Adipocyte (in vitro differentiated cells): ENCODE results near the gene MIDN.
A peak's percentile ranks its signal among the peaks of the same experiment; 100 is the strongest.

Experiments
- DNase-seq: peaks from one replicate; pipeline ENCODE4 v3.0.0-alpha.2; 2015; ENCODE audit warnings: low read depth
- H3K27me3 ChIP-seq: replicated peaks from 2 replicates; pipeline ENCODE4 v1.7.0; 2013; ENCODE audit warnings: mild to moderate bottlenecking, low read length, moderate library complexity; ENCODE audit not compliant: control insufficient read depth, insufficient read depth
- H3K36me3 ChIP-seq: 2 replicates; pipeline ENCODE4 v1.7.0; 2013; ENCODE audit warnings: low read length, mild to moderate bottlenecking, moderate library complexity; ENCODE audit not compliant: control insufficient read depth, insufficient read depth, severe bottlenecking
- H3K4me1 ChIP-seq: 2 replicates; pipeline ENCODE4 v1.7.0; 2013; ENCODE audit warnings: mild to moderate bottlenecking, low read length, moderate library complexity; ENCODE audit not compliant: control insufficient read depth, insufficient read depth
- H3K4me3 ChIP-seq: 2 replicates; pipeline ENCODE4 v1.7.0; 2013; ENCODE audit warnings: mild to moderate bottlenecking, low read length, moderate library complexity
- H3K9ac ChIP-seq: 2 replicates; pipeline ENCODE4 v1.7.0; 2013; ENCODE audit warnings: mild to moderate bottlenecking, low read length, moderate library complexity
- H3K9me3 ChIP-seq: 2 replicates; pipeline ENCODE4 v1.7.0; 2013; ENCODE audit warnings: mild to moderate bottlenecking, low read length, moderate library complexity; ENCODE audit not compliant: control insufficient read depth

Gene MIDN

GRCh38 chr19:1214299-1214861, 34.0 kb upstream of the MIDN start:
- DNase-seq = no peak
- Histone ChIP-seq H3K27me3 (no peaks in the 10 kb centered on the region), H3K9ac (peak overlapping the region; percentile 36), H3K9me3 (no peaks in the 10 kb centered on the region), H3K36me3 (peaks cover 12% of the 10 kb centered on the region), H3K4me1 (peaks cover 41% of the 10 kb centered on the region), H3K4me3 (no peak overlapping the region)

- DNase-seq = no peak
- Histone ChIP-seq H3K4me3 (no peak overlapping the region), H3K4me1 (peaks cover 35% of the 10 kb centered on the region), H3K36me3 (peaks cover 14% of the 10 kb centered on the region), H3K9ac (peak overlapping the region; percentile 36), H3K27me3 (no peaks in the 10 kb centered on the region), H3K9me3 (no peaks in the 10 kb centered on the region)
Observed at GRCh38 chr19:1214862-1215731, 33.3 kb upstream of the MIDN start.

GRCh38 chr19:1216756-1217155, 31.6 kb upstream of the MIDN start:
- Histone ChIP-seq H3K4me1 (peaks cover 28% of the 10 kb centered on the region), H3K4me3 (no peak overlapping the region), H3K36me3 (peaks cover 26% of the 10 kb centered on the region), H3K27me3 (no peaks in the 10 kb centered on the region), H3K9me3 (no peaks in the 10 kb centered on the region), H3K9ac (no peak overlapping the region)
- no peak for DNase-seq

GRCh38 chr19:1217366-1217765, 31.0 kb upstream of the MIDN start:
- Histone ChIP-seq H3K4me3 (no peak overlapping the region), H3K27me3 (no peaks in the 10 kb centered on the region), H3K4me1 (peaks cover 26% of the 10 kb centered on the region), H3K9me3 (no peaks in the 10 kb centered on the region), H3K36me3 (peaks cover 32% of the 10 kb centered on the region), H3K9ac (no peak overlapping the region)
- DNase-seq = no peak

GRCh38 chr19:1218751-1219567, 29.4 kb upstream of the MIDN start:
- Histone ChIP-seq H3K9ac (no peak overlapping the region), H3K9me3 (no peaks in the 10 kb centered on the region), H3K4me3 (no peak overlapping the region), H3K4me1 (peaks cover 19% of the 10 kb centered on the region), H3K36me3 (peaks cover 31% of the 10 kb centered on the region), H3K27me3 (no peaks in the 10 kb centered on the region)
- DNase-seq = no peak

- peaks cover 9% of the 10 kb centered on the region for H3K4me1 ChIP-seq
- no peaks in the 10 kb centered on the region for H3K27me3 ChIP-seq
- peaks cover 39% of the 10 kb centered on the region for H3K36me3 ChIP-seq
- no peak overlapping the region for H3K4me3 ChIP-seq
- DNase-seq = no peak
- no peaks in the 10 kb centered on the region for H3K9me3 ChIP-seq
- H3K9ac ChIP-seq = no peak overlapping the region
Observed at GRCh38 chr19:1219786-1220476, 28.5 kb upstream of the MIDN start.

GRCh38 chr19:1220477-1220930, 27.9 kb upstream of the MIDN start:
- H3K36me3 ChIP-seq = peaks cover 41% of the 10 kb centered on the region
- no peak for DNase-seq
- no peak overlapping the region for H3K4me3 ChIP-seq
- peaks cover 3% of the 10 kb centered on the region for H3K4me1 ChIP-seq
- H3K9ac ChIP-seq = no peak overlapping the region
- H3K27me3 ChIP-seq = no peaks in the 10 kb centered on the region
- H3K9me3 ChIP-seq = no peaks in the 10 kb centered on the region

GRCh38 chr19:1220976-1221903, 27.1 kb upstream of the MIDN start:
- DNase-seq = no peak
- no peaks in the 10 kb centered on the region for H3K27me3 ChIP-seq
- no peak overlapping the region for H3K4me3 ChIP-seq
- H3K4me1 ChIP-seq = peaks cover 2% of the 10 kb centered on the region
- peaks cover 45% of the 10 kb centered on the region for H3K36me3 ChIP-seq
- no peaks in the 10 kb centered on the region for H3K9me3 ChIP-seq
- H3K9ac ChIP-seq = peak overlapping the region; percentile 39

GRCh38 chr19:1221904-1222255, 26.5 kb upstream of the MIDN start:
- no peaks in the 10 kb centered on the region for H3K9me3 ChIP-seq
- no peak for DNase-seq
- H3K9ac ChIP-seq = peak overlapping the region; percentile 39
- H3K27me3 ChIP-seq = no peaks in the 10 kb centered on the region
- peaks cover 42% of the 10 kb centered on the region for H3K36me3 ChIP-seq
- H3K4me3 ChIP-seq = no peak overlapping the region
- H3K4me1 ChIP-seq = no peaks in the 10 kb centered on the region

- no peak overlapping the region for H3K4me3 ChIP-seq
- H3K9me3 ChIP-seq = no peaks in the 10 kb centered on the region
- DNase-seq = no peak
- H3K4me1 ChIP-seq = no peaks in the 10 kb centered on the region
- peaks cover 41% of the 10 kb centered on the region for H3K36me3 ChIP-seq
- no peak overlapping the region for H3K9ac ChIP-seq
- no peaks in the 10 kb centered on the region for H3K27me3 ChIP-seq
Observed at GRCh38 chr19:1222394-1222793, 26.0 kb upstream of the MIDN start.
